ENCODE measurements around the gene PGBD4.
"Not testable (repeated sequence)": the region's sequence is repeated elsewhere in the genome, so short reads cannot be mapped to it uniquely, and the experiment has no call there.

The PGBD4 gene

DNA sequence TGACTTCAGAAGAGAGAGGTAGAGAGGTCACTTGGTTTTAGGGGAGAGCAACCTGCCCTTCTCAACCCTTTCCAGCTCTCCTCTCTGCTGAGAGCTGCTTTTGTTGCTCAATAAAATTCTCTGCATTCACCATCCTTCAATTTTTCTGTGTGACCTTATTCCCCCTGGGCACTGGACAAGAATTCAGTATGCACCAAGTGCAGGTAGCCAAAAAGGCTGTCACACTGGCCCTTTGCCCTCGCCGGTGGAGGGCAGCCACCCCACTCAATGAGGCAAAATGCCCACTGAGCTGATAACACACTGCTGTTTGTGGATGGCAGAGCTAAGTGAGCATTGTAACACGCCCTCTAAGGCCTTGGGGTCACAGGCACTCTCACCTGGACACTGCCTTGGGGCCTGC is 12.9 kb downstream of the PGBD4 start:
- DNase-seq, result no peak

DNA sequence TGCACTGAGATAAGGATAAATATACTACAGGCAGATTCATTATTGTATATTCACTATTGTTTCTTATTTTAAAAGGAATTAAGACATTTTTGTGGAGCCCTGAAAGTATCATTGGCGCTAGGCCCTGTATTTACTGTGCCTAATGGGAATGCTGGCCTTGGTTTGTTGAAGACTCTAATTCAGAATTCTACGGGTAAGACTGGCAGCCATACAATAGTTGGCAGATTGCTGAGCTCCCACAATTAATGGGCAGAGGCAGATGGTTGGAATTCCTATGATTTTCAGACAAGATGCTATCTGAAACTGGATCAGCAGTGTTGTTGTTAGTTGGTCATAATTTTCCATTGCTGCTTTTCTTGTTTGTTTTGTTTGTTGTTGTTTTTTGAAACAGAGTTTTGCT is 14.7 kb downstream of the PGBD4 start:
- no peak for DNase-seq

DNA sequence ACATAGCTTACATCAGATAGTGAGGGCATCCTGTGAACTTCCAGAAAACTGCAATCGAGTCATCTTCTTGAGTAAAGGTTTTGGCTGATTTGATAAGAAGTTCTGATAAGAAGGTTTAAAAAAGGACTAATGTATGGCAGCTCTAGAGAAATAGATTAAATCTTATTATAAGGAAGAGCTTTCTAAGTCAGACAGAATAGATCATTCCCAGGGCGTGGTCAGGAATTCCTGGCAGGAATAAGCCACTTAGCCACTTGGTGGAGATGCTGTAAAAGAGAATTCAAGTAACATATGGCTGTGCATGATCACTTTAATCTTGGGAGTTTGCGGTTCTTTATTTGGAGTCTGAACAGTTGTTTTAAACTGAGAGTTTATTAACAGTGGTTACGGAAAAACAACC is 17.4 kb downstream of the PGBD4 start:
- DNase-seq, result no peak

DNA sequence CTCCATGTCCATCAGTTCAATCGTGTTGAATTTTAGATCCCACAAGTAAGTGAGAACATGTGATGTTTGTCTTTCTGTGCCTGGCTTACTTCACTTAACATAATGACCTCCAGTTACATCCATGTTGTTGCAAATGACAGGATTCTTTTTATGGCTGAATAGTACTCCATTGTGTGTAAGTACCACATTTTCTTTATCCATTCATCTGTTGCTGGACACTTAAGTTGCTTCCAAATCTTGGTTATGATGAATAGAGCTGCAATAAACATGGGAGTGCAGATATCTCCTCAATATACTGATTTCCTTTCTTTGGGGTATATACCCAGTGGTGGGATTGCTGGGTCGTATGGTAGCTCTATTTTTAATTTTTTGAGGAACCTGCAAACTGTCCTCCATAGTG is 18.5 kb downstream of the PGBD4 start:
- not testable (repeated sequence) for DNase-seq

DNA sequence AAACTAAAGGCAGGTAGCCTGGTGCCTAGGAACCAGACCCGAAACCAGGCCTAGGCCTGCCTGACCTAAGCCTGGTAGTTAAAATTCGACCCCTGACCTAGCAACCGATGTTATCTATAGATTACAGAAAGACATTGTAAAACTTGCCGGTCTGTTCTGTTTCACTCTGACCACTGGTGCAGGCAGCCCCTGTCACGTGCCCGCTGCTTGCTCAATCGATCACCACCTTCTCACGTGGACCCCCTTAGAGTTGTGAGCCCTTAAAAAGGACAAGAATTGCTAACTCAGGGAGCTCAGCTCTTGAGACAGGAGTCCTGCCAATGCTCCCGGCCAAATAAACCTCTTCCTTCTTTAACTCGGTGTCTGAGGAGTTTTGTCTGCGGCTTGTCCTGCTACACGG is 19.9 kb downstream of the PGBD4 start:
- not testable (repeated sequence) for DNase-seq

DNA sequence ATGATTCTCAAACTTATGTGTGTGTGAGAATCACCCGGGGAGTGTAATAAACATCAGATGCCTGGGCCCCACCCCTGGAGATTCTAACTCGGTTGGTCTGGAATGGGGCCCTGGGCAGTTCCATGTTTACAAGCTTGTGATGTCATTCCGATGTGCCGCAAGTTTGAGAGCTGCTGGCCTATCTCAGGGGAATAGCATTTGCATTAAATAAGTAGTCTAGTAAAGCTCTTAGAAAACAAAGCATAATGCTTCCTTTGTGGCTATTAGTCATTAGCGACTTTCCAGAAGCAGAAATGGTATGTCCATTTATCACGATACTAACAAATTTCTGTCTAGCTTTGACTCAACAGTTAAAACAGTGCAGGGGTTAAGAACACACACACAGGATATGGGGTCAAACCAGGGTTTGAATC is 20.9 kb downstream of the PGBD4 start:
- peak; percentile 82 to 86 for DNase-seq

DNA sequence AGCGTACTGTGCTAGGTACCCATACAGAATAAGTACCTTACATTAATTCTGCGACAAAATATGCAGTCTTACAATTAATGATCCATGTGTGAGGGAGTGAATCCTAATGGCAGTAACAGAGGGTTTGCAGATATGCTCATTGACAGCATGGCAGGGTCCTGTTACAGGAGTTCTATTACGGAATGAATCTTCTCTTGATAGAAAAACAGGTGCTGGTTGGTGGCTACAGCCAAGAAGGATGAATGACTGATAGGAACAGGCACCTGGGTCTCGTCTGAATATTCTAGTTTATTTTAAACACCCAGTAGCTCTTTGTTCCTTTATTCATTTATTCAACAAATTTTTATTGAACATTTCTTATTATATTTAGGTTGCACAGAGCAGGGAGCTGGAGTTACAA is 22.8 kb downstream of the PGBD4 start:
- no peak for DNase-seq

DNA sequence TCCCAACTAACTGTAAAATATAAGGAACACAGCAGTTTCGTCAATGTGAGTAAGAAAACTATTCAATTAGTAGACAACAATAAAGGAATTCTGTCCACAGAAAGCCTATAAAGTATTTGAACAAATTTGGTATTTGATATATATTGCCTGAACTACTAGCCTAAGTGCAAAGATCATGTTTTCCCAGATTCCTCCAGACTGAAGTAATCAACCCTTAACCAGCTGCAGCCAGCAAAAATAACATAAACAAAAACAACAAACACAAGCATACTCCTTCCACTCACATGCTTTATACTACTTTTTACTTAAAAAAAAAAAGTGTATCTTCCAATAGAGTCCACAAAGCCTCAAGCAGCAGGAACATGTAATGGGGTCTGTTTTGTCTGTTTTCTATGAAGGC is 24.1 kb downstream of the PGBD4 start:
- no peak for DNase-seq

DNA sequence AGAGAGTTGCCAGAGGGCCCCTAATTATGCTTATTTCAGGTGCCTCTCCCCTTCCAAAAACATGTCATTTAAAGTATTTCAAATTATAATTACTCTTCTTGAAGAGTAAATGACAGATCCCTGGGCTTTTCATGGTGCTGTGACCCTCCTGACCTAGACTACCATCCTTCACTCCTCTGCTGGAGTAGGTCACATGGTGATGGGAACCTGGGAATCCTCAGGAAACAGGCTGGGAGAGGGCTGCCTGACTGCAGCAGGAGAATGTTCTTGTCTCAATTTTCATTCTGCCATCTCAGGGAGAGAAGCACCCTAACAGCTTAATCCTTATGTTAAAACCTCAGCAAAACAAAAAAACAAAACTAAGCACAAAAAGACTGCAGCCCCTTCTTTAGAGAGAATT is 24.6 kb downstream of the PGBD4 start:
- no peak for DNase-seq

DNA sequence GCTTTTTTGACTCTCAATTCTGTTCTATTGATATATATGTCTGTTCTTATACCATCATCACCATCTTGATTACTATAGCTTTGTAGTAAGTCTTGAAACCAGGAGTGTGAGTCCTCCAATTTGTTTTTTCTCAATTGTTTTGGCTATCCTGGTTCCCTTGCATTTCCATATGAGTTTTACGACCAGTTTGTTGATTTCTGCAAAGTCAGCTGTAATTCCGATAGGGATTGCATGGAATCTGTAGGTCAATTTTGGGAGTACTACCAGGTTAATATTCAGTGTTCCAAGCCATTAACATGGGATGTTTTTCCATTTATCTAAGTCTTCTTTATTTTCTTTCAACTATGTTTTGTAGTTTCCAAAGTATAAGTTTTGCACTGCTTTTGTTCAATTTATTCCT is 27.0 kb downstream of the PGBD4 start:
- no peak for DNase-seq

DNA sequence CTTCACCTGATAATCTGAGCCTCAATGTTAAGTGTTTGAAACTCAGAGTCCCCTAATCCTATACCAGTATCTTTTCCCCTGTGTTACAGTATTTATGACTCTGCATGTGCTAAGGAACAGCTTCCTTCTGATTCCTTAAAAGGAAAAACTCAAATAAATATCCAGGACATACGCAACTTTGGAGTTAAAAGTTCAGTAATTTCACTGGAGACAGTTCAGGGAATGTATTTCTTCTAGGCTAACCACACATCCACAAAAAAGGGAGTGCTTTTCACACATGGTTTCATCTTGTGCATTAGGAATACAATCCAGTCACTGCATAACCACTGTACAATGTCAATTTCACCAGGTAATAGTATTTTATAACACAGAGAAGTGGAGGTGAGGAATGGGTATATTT is 31.0 kb downstream of the PGBD4 start:
- no peak for DNase-seq

DNA sequence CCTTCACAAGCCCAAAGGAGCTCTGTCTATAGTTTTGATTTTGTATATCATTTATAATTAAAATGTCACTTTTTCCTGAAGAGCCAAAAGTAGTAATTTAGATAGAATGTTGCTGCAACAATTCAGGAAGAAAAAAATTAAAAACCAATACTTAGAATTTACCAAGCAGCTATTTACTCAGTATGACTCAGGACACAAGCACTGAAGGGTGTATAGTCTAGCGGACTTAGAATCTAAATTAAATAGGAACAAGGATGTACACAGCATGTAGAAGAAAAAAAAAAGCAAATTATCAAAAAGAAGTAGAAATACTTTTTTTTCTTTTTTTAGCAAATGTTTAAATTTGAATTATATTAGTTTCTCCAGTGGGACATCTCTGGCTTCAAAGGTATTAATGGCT is 31.6 kb downstream of the PGBD4 start:
- DNase-seq, result no peak

DNA sequence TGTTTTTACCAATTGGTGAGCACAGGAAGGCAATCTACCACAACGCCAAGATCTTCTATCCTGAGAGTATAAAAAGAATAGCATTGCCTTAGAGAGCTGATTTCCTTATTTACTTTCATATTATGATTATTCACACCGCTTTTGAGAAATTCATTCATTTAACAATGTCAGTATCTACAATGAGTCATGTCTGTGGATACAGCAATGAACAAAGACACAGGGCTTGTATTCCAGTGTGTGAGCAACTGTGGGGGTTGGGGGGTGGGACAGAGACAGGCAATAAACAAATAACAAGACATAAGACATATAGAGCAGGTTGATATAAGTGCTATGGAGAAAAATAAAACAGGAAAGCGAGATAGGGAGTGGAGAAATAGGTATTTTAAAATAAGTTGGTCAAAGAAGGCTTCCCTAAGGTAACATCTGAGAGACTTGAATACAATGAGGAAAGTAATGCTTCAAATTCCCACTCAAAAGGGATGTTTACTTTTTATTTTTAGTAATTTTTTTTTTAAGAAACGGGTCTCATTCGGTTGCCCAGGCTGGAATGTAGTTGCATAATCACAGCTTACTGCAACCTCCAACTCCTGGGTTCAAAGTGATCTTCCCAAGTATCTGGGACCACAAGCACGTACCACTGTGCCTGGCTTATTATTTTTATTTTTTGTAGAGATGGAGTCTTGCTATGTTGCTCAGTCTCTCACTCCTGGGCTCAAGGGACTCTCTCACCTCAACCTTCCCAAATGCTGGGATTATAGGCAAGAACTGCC is 45.7 kb downstream of the PGBD4 start:
- DNase-seq, result no peak

DNA sequence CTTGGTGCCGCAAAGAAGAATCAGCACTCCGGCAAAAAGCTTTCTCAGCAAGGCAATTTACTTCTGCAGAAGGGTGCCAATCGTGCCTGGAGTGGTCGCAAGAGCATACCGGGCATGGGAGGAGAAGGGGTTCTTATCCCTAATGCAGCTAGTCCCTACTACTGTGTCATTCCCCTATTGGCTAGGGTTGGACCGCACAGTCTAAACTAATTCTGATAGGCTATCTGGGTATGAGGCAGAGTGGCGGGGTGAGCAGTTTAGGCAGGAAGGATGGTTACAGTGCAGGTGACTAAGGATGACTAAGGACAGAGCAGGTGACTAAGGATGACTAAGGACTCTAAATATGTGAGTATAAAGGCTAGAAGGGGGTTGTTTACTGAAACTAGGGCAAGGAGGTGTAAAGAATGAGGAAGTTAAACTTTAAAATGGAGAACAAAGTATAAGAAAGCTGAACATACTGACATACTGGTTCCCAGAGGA is 52.9 kb downstream of the PGBD4 start:
- no peak for DNase-seq

DNA sequence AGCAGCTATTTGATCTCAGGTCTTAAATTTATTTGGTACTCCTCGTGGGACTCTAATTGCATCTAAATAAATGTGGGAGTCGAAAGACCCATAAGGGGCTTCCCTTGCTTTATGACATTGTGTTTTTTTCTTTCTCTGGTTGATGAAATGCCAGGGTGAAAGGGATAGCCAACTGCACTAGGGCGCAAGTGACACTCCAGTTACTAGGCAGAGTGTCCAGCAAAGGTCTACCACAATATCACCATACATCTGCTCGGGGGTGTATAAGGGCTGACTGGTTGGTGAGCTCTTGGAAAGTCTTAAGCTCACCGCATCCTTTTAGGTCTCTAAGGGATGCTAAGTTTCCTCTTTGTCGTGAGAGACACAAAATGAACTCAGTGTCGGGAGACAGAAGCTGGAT is 54.0 kb downstream of the PGBD4 start:
- DNase-seq, result no peak

All from NCI-H526 (cell line).